ENCODE results near the gene NUP58. TPM values are rescaled to one million over a fixed set of nuclear protein-coding genes. Genes with fewer than 3 reads are reported as not detected.

NUP58 gene
- total RNA-seq, 4 donors from 2014 or later: 39.9 to 65.6 (median 56.9) TPM

DNA sequence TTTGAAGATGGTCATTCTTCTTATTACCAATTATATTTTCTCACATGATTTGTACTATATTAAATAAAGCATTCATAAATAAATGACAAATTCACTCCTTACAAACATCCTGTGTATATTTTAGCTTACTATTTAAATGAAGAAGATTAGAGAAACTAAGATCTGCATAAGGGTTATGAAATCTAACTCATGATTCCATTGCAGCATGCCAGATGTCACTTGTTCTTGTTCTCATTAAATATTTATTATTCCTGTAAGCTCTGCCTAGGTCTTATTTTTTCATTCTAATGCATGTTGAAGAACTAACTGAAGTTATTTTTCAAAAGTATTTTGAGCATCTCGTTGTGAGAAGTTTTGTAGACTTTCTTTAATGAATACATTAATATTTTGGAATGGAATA lies 18.3 kb downstream of the NUP58 start:
- Histone ChIP-seq H3K27me3 (no peaks in the 10 kb centered on the region), H3K36me3 (peaks cover 0 to 63% of the 10 kb centered on the region in 2 donors), H3K9me3 (no peaks in the 10 kb centered on the region), H3K4me3 (no peak overlapping the region), H3K27ac (no peak overlapping the region), H3K4me1 (no peaks in the 10 kb centered on the region)
- TF ChIP-seq, protein P1, sequence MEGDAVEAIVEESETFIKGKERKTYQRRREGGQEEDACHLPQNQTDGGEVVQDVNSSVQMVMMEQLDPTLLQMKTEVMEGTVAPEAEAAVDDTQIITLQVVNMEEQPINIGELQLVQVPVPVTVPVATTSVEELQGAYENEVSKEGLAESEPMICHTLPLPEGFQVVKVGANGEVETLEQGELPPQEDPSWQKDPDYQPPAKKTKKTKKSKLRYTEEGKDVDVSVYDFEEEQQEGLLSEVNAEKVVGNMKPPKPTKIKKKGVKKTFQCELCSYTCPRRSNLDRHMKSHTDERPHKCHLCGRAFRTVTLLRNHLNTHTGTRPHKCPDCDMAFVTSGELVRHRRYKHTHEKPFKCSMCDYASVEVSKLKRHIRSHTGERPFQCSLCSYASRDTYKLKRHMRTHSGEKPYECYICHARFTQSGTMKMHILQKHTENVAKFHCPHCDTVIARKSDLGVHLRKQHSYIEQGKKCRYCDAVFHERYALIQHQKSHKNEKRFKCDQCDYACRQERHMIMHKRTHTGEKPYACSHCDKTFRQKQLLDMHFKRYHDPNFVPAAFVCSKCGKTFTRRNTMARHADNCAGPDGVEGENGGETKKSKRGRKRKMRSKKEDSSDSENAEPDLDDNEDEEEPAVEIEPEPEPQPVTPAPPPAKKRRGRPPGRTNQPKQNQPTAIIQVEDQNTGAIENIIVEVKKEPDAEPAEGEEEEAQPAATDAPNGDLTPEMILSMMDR (IDR thresholded peaks at IDR 0.05 in 4 of 5, conservative IDR thresholded peaks at IDR 0.05 in 1 of 5): no peak
- no peak for TF ChIP-seq POLR2A (IDR thresholded peaks at IDR 0.05)
- intact Hi-C loops (cut with DNase I; ENCODE audit: low total_unique reads) (no loop called here), in situ Hi-C loops (cut with MboI; ENCODE audit: low sequenced_read_pairs in 4 of 4) (no loop called here)
- no peak for ATAC-seq
- no peak for DNase-seq

- Histone ChIP-seq H3K4me1 (no peaks in the 10 kb centered on the region), H3K27ac (no peak overlapping the region), H3K27me3 (no peaks in the 10 kb centered on the region), H3K4me3 (no peak overlapping the region), H3K9me3 (no peaks in the 10 kb centered on the region), H3K36me3 (peaks cover 0 to 86% of the 10 kb centered on the region in 2 donors)
- in situ Hi-C loops (cut with MboI; ENCODE audit: low sequenced_read_pairs in 4 of 4): no loop called here
- no peak for ATAC-seq
- TF ChIP-seq, protein P1 (IDR thresholded peaks at IDR 0.05 in 4 of 5, conservative IDR thresholded peaks at IDR 0.05 in 1 of 5): no peak
- TF ChIP-seq POLR2A (IDR thresholded peaks at IDR 0.05): no peak
- intact Hi-C loops (cut with DNase I; ENCODE audit: low total_unique reads): no loop called here
- DNase-seq: no peak
Measured at GRCh38 chr13:25324100-25324499, 22.7 kb downstream of the NUP58 start.

DNA sequence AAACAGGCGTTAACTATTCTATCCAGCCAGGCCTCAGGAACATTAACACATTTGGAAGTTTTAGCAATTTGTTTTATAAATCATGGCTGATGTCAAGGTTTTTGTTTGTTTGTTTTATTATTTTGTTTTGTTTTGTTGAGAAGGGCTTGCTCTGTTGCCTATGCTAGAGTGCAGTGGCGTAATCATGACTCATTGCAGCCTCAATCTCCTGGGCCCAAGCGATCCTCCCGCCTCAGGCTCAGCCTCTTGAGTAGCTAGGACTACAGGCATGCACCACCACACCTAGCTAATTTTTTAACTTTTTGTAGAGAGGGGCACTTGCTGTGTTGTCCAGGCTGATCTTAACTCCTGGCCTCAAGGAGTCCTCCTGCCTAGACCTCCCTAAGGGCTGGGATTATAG lies 28.3 kb downstream of the NUP58 start:
- intact Hi-C loops (cut with DNase I; ENCODE audit: low total_unique reads): no loop called here
- DNase-seq (no peak), ATAC-seq (no peak)
- Histone ChIP-seq H3K4me3 (no peak overlapping the region), H3K27me3 (no peaks in the 10 kb centered on the region), H3K9me3 (no peaks in the 10 kb centered on the region), H3K27ac (no peak overlapping the region), H3K36me3 (peaks cover 0 to 92% of the 10 kb centered on the region in 2 donors), H3K4me1 (no peaks in the 10 kb centered on the region)
- TF ChIP-seq, protein P1 (IDR thresholded peaks at IDR 0.05 in 4 of 5, conservative IDR thresholded peaks at IDR 0.05 in 1 of 5): no peak
- no peak for TF ChIP-seq POLR2A (IDR thresholded peaks at IDR 0.05)
- in situ Hi-C loops (cut with MboI; ENCODE audit: low sequenced_read_pairs in 4 of 4): no loop called here

DNA sequence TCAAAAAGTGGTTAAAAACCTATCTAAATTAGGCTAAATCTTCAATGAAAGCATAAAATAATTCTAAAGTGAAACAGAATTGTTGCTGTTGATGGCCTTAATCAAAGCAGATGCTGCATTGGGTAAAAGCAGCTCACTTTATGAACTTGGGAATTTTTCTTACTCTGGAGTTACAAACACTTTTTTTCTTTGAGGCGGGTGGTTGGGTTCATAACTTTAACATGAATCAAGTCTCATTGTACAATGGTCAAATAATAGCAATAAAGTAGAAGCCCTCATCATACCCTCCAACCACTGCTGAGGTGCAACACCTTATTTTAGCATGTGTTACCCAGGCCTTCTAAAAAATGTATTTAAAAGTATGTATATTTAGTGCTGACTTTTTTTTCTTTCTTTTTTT lies 29.1 kb downstream of the NUP58 start:
- Histone ChIP-seq H3K9me3 (no peaks in the 10 kb centered on the region), H3K4me3 (no peak overlapping the region), H3K4me1 (no peaks in the 10 kb centered on the region), H3K27ac (no peak overlapping the region), H3K36me3 (peaks cover 0 to 84% of the 10 kb centered on the region in 2 donors), H3K27me3 (no peaks in the 10 kb centered on the region)
- no peak for ATAC-seq
- intact Hi-C loops (cut with DNase I; ENCODE audit: low total_unique reads) (no loop called here), in situ Hi-C loops (cut with MboI; ENCODE audit: low sequenced_read_pairs in 4 of 4) (no loop called here)
- TF ChIP-seq, protein P1 (IDR thresholded peaks at IDR 0.05 in 4 of 5, conservative IDR thresholded peaks at IDR 0.05 in 1 of 5): no peak
- TF ChIP-seq POLR2A (IDR thresholded peaks at IDR 0.05): no peak
- no peak for DNase-seq

- in situ Hi-C loops (cut with MboI; ENCODE audit: low sequenced_read_pairs in 4 of 4) (no loop called here), intact Hi-C loops (cut with DNase I; ENCODE audit: low total_unique reads) (no loop called here)
- no peak overlapping the region for H3K27ac ChIP-seq
- H3K27me3 ChIP-seq: no peaks in the 10 kb centered on the region
- no peaks in the 10 kb centered on the region for H3K4me1 ChIP-seq
- no peak for TF ChIP-seq POLR2A (IDR thresholded peaks at IDR 0.05)
- TF ChIP-seq, protein P1 (IDR thresholded peaks at IDR 0.05 in 4 of 5, conservative IDR thresholded peaks at IDR 0.05 in 1 of 5): no peak
- H3K36me3 ChIP-seq: peaks cover 0 to 49% of the 10 kb centered on the region in 2 donors
- no peaks in the 10 kb centered on the region for H3K9me3 ChIP-seq
- DNase-seq (no peak), ATAC-seq (no peak)
- H3K4me3 ChIP-seq: no peak overlapping the region
Measured at GRCh38 chr13:25335856-25336255, 34.4 kb downstream of the NUP58 start.

All from gastrocnemius medialis (tissue), 4 donors.